ENCODE data around the gene CYB5RL. TPM values are rescaled to one million over a fixed set of nuclear protein-coding genes. Genes with fewer than 3 reads are reported as not detected.
"Not testable (repeated sequence)": the region's sequence is repeated elsewhere in the genome, so short reads cannot be mapped to it uniquely, and the experiment has no call there.

CYB5RL gene
- total and polyA plus RNA-seq, 2 experiments from 2014 or later, result 4.5 to 7.5 TPM

GRCh38 chr1:54218883-54219687 is 19.3 kb upstream of the CYB5RL start:
- Histone ChIP-seq H2AFZ (no peak overlapping the region), H3K27ac (peak overlapping the region; percentile 59), H3K27me3 (no peaks in the 10 kb centered on the region), H3K4me2 (no peak overlapping the region), H3K9me3 (ENCODE audit: low read depth) (no peaks in the 10 kb centered on the region), H3K9me2 (replicated peaks; ENCODE audit: insufficient read depth) (no peaks in the 10 kb centered on the region), H4K20me1 (ENCODE audit: insufficient read depth, poor library complexity, severe bottlenecking) (no peaks in the 10 kb centered on the region), H3K4me3 (no peak overlapping the region), H3K36me3 (replicated peaks; ENCODE audit: insufficient read depth, low read depth) (no peaks in the 10 kb centered on the region), H3K79me2 (no peaks in the 10 kb centered on the region), H3K4me1 (ENCODE audit: insufficient read depth) (peaks cover 5% of the 10 kb centered on the region)
- 78% methylated on average over 11 of the region's 11 CpGs for WGBS (ENCODE audit: low lambda C conversion rate, missing lambda C conversion rate)
- no peak for DNase-seq (ENCODE audit: low spot score)
- TF ChIP-seq CTCF (IDR thresholded peaks at IDR 0.05; ENCODE audit: poor library complexity), result no peak
- TF ChIP-seq EZH2 (IDR thresholded peaks at IDR 0.05; ENCODE audit: borderline replicate concordance), result no peak
- TF ChIP-seq EZH2phosphoT487 (IDR thresholded peaks at IDR 0.05; ENCODE audit: low read depth, severe bottlenecking, unreplicated experiment), result no peak

DNA sequence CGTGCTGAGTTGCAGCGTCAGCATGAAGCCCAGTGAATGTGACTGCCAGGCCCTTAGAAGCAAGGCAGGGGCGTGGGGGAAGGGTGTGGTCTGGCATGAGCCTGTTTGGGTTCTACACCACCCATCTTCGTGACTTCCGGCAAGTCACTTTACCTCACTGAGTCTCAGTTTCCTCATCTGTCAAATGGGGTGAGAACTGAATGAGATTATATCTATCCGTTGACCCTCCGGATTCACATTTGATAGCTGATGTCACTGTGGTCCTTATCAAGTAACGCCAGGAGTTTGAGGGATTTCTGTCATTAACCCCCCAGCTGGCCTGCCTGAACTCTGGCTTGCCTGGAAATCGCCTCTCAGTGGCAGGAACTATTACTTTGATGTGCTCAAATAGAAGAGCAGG is 15.7 kb upstream of the CYB5RL start:
- H3K4me2 ChIP-seq, result no peak overlapping the region
- H3K27ac ChIP-seq, result no peak overlapping the region
- DNase-seq (ENCODE audit: low spot score), result no peak
- no peaks in the 10 kb centered on the region for H4K20me1 ChIP-seq (ENCODE audit: insufficient read depth, poor library complexity, severe bottlenecking)
- WGBS (ENCODE audit: low lambda C conversion rate, missing lambda C conversion rate), result 96% methylated on average over 9 of the region's 9 CpGs
- no peaks in the 10 kb centered on the region for H3K9me3 ChIP-seq (ENCODE audit: low read depth)
- no peaks in the 10 kb centered on the region for H3K79me2 ChIP-seq
- no peak overlapping the region for H2AFZ ChIP-seq
- H3K4me1 ChIP-seq (ENCODE audit: insufficient read depth), result peaks cover 5% of the 10 kb centered on the region
- H3K4me3 ChIP-seq, result no peak overlapping the region
- H3K36me3 ChIP-seq (replicated peaks; ENCODE audit: insufficient read depth, low read depth), result no peaks in the 10 kb centered on the region
- H3K27me3 ChIP-seq, result no peaks in the 10 kb centered on the region
- no peaks in the 10 kb centered on the region for H3K9me2 ChIP-seq (replicated peaks; ENCODE audit: insufficient read depth)
- TF ChIP-seq EZH2phosphoT487 (IDR thresholded peaks at IDR 0.05; ENCODE audit: low read depth, severe bottlenecking, unreplicated experiment), result no peak
- TF ChIP-seq CTCF (IDR thresholded peaks at IDR 0.05; ENCODE audit: poor library complexity), result no peak
- TF ChIP-seq EZH2 (IDR thresholded peaks at IDR 0.05; ENCODE audit: borderline replicate concordance), result no peak

GRCh38 chr1:54212872-54213271 is 13.0 kb upstream of the CYB5RL start:
- no peak overlapping the region for H3K27ac ChIP-seq
- no peaks in the 10 kb centered on the region for H4K20me1 ChIP-seq (ENCODE audit: insufficient read depth, poor library complexity, severe bottlenecking)
- 94% methylated on average over 1 of the region's 1 CpG for WGBS (ENCODE audit: low lambda C conversion rate, missing lambda C conversion rate)
- no peaks in the 10 kb centered on the region for H3K9me2 ChIP-seq (replicated peaks; ENCODE audit: insufficient read depth)
- no peaks in the 10 kb centered on the region for H3K79me2 ChIP-seq
- no peak overlapping the region for H2AFZ ChIP-seq
- no peak overlapping the region for H3K4me3 ChIP-seq
- no peaks in the 10 kb centered on the region for H3K9me3 ChIP-seq (ENCODE audit: low read depth)
- no peaks in the 10 kb centered on the region for H3K27me3 ChIP-seq
- H3K36me3 ChIP-seq (replicated peaks; ENCODE audit: insufficient read depth, low read depth), result no peaks in the 10 kb centered on the region
- H3K4me2 ChIP-seq, result no peak overlapping the region
- DNase-seq (ENCODE audit: low spot score), result no peak
- TF ChIP-seq CTCF (IDR thresholded peaks at IDR 0.05; ENCODE audit: poor library complexity) (no peak), EZH2phosphoT487 (IDR thresholded peaks at IDR 0.05; ENCODE audit: low read depth, severe bottlenecking, unreplicated experiment) (no peak), EZH2 (IDR thresholded peaks at IDR 0.05; ENCODE audit: borderline replicate concordance) (no peak)
- H3K4me1 ChIP-seq (ENCODE audit: insufficient read depth), result no peaks in the 10 kb centered on the region

- DNase-seq (ENCODE audit: low spot score); H3K27me3 ChIP-seq; H3K9me2 ChIP-seq (replicated peaks; ENCODE audit: insufficient read depth); H3K36me3 ChIP-seq (replicated peaks; ENCODE audit: insufficient read depth, low read depth); H3K4me3 ChIP-seq; H3K9me3 ChIP-seq (ENCODE audit: low read depth); H2AFZ ChIP-seq; H3K4me1 ChIP-seq (ENCODE audit: insufficient read depth); H3K27ac ChIP-seq; H4K20me1 ChIP-seq (ENCODE audit: insufficient read depth, poor library complexity, severe bottlenecking); H3K4me2 ChIP-seq: not testable (repeated sequence)
- WGBS (ENCODE audit: low lambda C conversion rate, missing lambda C conversion rate), result 64% methylated on average over 4 of the region's 4 CpGs
- H3K79me2 ChIP-seq, result peaks cover 11% of the 10 kb centered on the region
Measured at GRCh38 chr1:54207896-54208295, 8.1 kb upstream of the CYB5RL start.
